GM12891 (cell line): ENCODE measurements around the gene MDN1.

Experiments
- PAX5 ChIP-seq: IDR thresholded peaks from 2 replicates; pipeline ENCODE4 v1.6.1; 2011; ENCODE audit warnings: low read length, moderate library complexity, mild to moderate bottlenecking; ENCODE audit not compliant: insufficient read depth, severe bottlenecking
- POLR2A ChIP-seq: IDR thresholded peaks from 2 replicates; pipeline ENCODE4 v1.6.1; 2011; ENCODE audit warnings: low read depth, low read length, control low read depth
- POLR2AphosphoS5 ChIP-seq: IDR thresholded peaks from 2 replicates; pipeline ENCODE4 v1.6.1; 2011; ENCODE audit warnings: low read depth, low read length, control low read depth

GRCh38 chr6:89745096-89745495 is 74.5 kb downstream of the MDN1 start:
- TF ChIP-seq POLR2A (no peak), PAX5 (no peak), POLR2AphosphoS5 (no peak)
